ENCODE measurements around the gene JMY.
"Not testable (repeated sequence)": the region's sequence is repeated elsewhere in the genome, so short reads cannot be mapped to it uniquely, and the experiment has no call there.

The JMY gene

GRCh38 chr5:79236362-79236969 lies 535 bp downstream of the JMY start:
- in situ Hi-C loops (cut with HindIII; ENCODE audit: low sequenced_read_pairs), result no loop called here

GRCh38 chr5:79236970-79237739 lies 1.2 kb downstream of the JMY start:
- in situ Hi-C loops (cut with HindIII; ENCODE audit: low sequenced_read_pairs), result no loop called here

- in situ Hi-C loops (cut with HindIII; ENCODE audit: low sequenced_read_pairs), result no loop called here
Measured at GRCh38 chr5:79237740-79238560, 2.0 kb downstream of the JMY start.

GRCh38 chr5:79240561-79240960 lies 4.6 kb downstream of the JMY start:
- in situ Hi-C loops (cut with HindIII; ENCODE audit: low sequenced_read_pairs), result no loop called here

GRCh38 chr5:79241535-79241979 lies 5.6 kb downstream of the JMY start:
- in situ Hi-C loops (cut with HindIII; ENCODE audit: low sequenced_read_pairs), result no loop called here

GRCh38 chr5:79242242-79243039 lies 6.5 kb downstream of the JMY start:
- in situ Hi-C loops (cut with HindIII; ENCODE audit: low sequenced_read_pairs), result no loop called here

GRCh38 chr5:79243224-79243623 lies 7.3 kb downstream of the JMY start:
- in situ Hi-C loops (cut with HindIII; ENCODE audit: low sequenced_read_pairs), result no loop called here

- in situ Hi-C loops (cut with HindIII; ENCODE audit: low sequenced_read_pairs), result not testable (repeated sequence)
Measured at GRCh38 chr5:79254067-79254466, 18.1 kb downstream of the JMY start.

GRCh38 chr5:79255786-79256557 lies 20.0 kb downstream of the JMY start:
- in situ Hi-C loops (cut with HindIII; ENCODE audit: low sequenced_read_pairs), result no loop called here

- in situ Hi-C loops (cut with HindIII; ENCODE audit: low sequenced_read_pairs), result no loop called here
Measured at GRCh38 chr5:79256563-79256962, 20.6 kb downstream of the JMY start.

GRCh38 chr5:79257314-79257713 lies 21.4 kb downstream of the JMY start:
- in situ Hi-C loops (cut with HindIII; ENCODE audit: low sequenced_read_pairs), result no loop called here

GRCh38 chr5:79258801-79259200 lies 22.9 kb downstream of the JMY start:
- in situ Hi-C loops (cut with HindIII; ENCODE audit: low sequenced_read_pairs), result no loop called here

- in situ Hi-C loops (cut with HindIII; ENCODE audit: low sequenced_read_pairs), result no loop called here
Measured at GRCh38 chr5:79259383-79259782, 23.5 kb downstream of the JMY start.

- in situ Hi-C loops (cut with HindIII; ENCODE audit: low sequenced_read_pairs), result no loop called here
Measured at GRCh38 chr5:79259810-79260209, 23.9 kb downstream of the JMY start.

- in situ Hi-C loops (cut with HindIII; ENCODE audit: low sequenced_read_pairs), result no loop called here
Measured at GRCh38 chr5:79261897-79262296, 26.0 kb downstream of the JMY start.

- in situ Hi-C loops (cut with HindIII; ENCODE audit: low sequenced_read_pairs), result no loop called here
Measured at GRCh38 chr5:79263290-79263689, 27.4 kb downstream of the JMY start.

- in situ Hi-C loops (cut with HindIII; ENCODE audit: low sequenced_read_pairs), result no loop called here
Measured at GRCh38 chr5:79267180-79267579, 31.2 kb downstream of the JMY start.

- in situ Hi-C loops (cut with HindIII; ENCODE audit: low sequenced_read_pairs), result no loop called here
Measured at GRCh38 chr5:79269733-79270166, 33.8 kb downstream of the JMY start.

- in situ Hi-C loops (cut with HindIII; ENCODE audit: low sequenced_read_pairs), result no loop called here
Measured at GRCh38 chr5:79273341-79273740, 37.4 kb downstream of the JMY start.

GRCh38 chr5:79284846-79285245 lies 48.9 kb downstream of the JMY start:
- in situ Hi-C loops (cut with HindIII; ENCODE audit: low sequenced_read_pairs), result no loop called here

Measured in endothelial cell of hepatic sinusoid (primary cell).